22Rv1 (cell line): ENCODE measurements around the gene CNIH3.

Experiments used
- CTCF ChIP-seq: fragments of 450-650 bp; IDR thresholded peaks from 2 replicates; pipeline ENCODE4 v1.5.1; 2017; ENCODE audit warnings: mild to moderate bottlenecking
- ZFX ChIP-seq: fragments of 450-650 bp; IDR thresholded peaks from 2 replicates; pipeline ENCODE4 v1.6.1; 2017; ENCODE audit warnings: antibody characterized with exemption, borderline replicate concordance

GRCh38 chr1:224755586-224755985, 139.5 kb downstream of the CNIH3 start:
- TF ChIP-seq CTCF (no peak), ZFX (no peak)
